ENCODE data around the gene WAS. TPM values are rescaled to one million over a fixed set of nuclear protein-coding genes. Genes with fewer than 3 reads are reported as not detected.
"Not testable (repeated sequence)": the region's sequence is repeated elsewhere in the genome, so short reads cannot be mapped to it uniquely, and the experiment has no call there.

Gene WAS
- total and polyA plus RNA-seq, 2 experiments from 2014 or later, result 0.73 TPM; not detected in 1

DNA sequence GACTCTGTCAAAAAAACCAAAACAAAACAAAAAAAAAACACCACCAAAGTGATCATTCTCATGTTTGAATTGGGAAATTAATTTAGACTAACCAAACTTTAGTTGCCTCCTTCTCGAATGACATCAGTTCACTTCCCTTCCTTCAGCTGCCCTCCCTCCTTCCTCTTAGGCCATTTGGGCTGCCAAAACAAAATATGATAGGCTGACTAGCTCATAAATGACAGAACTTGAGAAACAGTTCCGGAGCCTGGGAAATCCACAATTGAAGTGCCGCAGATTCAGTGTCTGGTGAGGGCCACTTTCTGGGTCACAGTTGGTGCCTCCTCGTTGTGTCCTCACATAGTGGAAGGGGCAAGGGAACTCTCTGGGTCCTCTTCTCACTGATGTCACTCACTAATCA is 16.1 kb upstream of the WAS start:
- no peaks in the 10 kb centered on the region for H3K36me3 ChIP-seq (replicated peaks; ENCODE audit: insufficient read depth, low read depth)
- no peak overlapping the region for H3K4me3 ChIP-seq
- no peaks in the 10 kb centered on the region for H4K20me1 ChIP-seq (ENCODE audit: insufficient read depth, poor library complexity, severe bottlenecking)
- no peaks in the 10 kb centered on the region for H3K27me3 ChIP-seq
- WGBS (ENCODE audit: low lambda C conversion rate, missing lambda C conversion rate), result 80% methylated on average over 4 of the region's 4 CpGs
- H3K4me2 ChIP-seq, result no peak overlapping the region
- no peak overlapping the region for H3K27ac ChIP-seq
- H3K79me2 ChIP-seq, result no peaks in the 10 kb centered on the region
- H2AFZ ChIP-seq, result no peak overlapping the region
- TF ChIP-seq, protein P1, sequence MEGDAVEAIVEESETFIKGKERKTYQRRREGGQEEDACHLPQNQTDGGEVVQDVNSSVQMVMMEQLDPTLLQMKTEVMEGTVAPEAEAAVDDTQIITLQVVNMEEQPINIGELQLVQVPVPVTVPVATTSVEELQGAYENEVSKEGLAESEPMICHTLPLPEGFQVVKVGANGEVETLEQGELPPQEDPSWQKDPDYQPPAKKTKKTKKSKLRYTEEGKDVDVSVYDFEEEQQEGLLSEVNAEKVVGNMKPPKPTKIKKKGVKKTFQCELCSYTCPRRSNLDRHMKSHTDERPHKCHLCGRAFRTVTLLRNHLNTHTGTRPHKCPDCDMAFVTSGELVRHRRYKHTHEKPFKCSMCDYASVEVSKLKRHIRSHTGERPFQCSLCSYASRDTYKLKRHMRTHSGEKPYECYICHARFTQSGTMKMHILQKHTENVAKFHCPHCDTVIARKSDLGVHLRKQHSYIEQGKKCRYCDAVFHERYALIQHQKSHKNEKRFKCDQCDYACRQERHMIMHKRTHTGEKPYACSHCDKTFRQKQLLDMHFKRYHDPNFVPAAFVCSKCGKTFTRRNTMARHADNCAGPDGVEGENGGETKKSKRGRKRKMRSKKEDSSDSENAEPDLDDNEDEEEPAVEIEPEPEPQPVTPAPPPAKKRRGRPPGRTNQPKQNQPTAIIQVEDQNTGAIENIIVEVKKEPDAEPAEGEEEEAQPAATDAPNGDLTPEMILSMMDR (IDR thresholded peaks at IDR 0.05; ENCODE audit: poor library complexity), result no peak
- TF ChIP-seq EZH2 (IDR thresholded peaks at IDR 0.05; ENCODE audit: borderline replicate concordance), result no peak
- H3K9me3 ChIP-seq (ENCODE audit: low read depth), result no peaks in the 10 kb centered on the region
- no peaks in the 10 kb centered on the region for H3K9me2 ChIP-seq (replicated peaks; ENCODE audit: insufficient read depth)
- DNase-seq (ENCODE audit: low spot score), result no peak
- H3K4me1 ChIP-seq (ENCODE audit: insufficient read depth), result no peaks in the 10 kb centered on the region

DNA sequence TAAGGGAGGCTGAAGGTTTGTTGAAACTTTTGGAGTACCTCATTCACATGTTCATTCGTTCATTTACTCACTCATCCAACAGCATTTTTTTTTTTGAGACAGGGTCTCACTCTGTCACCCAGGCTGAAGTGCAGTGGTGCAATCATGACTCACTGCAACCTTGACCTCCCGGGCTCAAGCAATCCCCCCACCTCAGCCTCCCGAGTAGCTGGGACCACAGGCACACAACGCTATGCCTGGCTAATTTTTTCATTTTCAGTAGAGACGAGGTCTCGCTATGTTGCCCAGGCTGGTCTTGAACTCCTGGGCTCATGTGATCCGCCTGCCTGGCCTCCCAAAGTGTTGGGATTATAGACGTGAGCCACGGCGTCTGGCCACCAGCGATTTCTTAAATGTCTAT is 15.4 kb upstream of the WAS start:
- H3K4me2 ChIP-seq; H3K27ac ChIP-seq; H3K27me3 ChIP-seq; H3K79me2 ChIP-seq; H3K9me3 ChIP-seq (ENCODE audit: low read depth); H3K4me3 ChIP-seq; H3K36me3 ChIP-seq (replicated peaks; ENCODE audit: insufficient read depth, low read depth); H4K20me1 ChIP-seq (ENCODE audit: insufficient read depth, poor library complexity, severe bottlenecking); H2AFZ ChIP-seq; H3K4me1 ChIP-seq (ENCODE audit: insufficient read depth); H3K9me2 ChIP-seq (replicated peaks; ENCODE audit: insufficient read depth); DNase-seq (ENCODE audit: low spot score): not testable (repeated sequence)
- 78% methylated on average over 11 of the region's 11 CpGs for WGBS (ENCODE audit: low lambda C conversion rate, missing lambda C conversion rate)

DNA sequence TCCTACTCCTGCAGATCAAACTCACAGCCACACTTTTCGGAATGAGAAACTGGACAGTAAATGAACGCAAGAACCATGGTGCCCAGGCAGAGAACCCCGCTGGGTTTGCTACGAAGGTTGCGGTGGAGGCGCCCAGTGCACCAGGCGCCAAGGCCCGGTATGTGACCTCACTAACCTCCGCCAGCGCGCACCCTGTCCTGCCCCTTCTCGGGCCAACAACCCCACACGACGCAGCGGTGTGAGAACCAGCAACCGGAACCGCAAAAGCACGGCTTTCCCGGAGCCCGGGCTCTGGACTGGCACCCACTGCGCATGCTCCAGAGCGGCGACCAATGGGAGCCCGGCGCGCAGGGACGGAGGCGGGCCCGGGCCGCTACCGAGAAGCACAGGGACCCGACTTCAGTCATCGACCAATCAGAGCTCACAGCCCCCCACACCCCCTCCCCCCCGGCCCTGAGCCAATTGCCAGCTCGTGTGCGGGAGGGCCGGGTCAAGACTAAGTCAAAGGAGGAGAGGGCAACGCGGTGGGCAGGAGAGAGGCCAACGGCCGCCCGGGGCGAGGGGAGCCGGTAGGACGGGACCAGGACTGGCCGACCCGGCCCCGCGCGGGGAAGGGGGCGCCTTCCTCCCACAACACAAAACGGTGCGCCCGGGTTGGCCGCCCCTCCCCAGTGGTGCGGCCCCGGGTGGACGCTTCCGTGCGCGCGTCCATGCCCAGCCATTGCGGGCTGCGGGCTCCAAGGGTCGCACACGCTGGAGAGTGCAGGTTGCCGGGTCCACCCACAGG is 7.3 kb upstream of the WAS start:
- no peaks in the 10 kb centered on the region for H3K9me3 ChIP-seq (ENCODE audit: low read depth)
- H3K27ac ChIP-seq, result peak overlapping the region; percentile 83
- H3K27me3 ChIP-seq, result no peaks in the 10 kb centered on the region
- no peaks in the 10 kb centered on the region for H3K9me2 ChIP-seq (replicated peaks; ENCODE audit: insufficient read depth)
- peak overlapping the region; percentile 64 for H2AFZ ChIP-seq
- 55% methylated on average over 59 of the region's 67 CpGs for WGBS (ENCODE audit: low lambda C conversion rate, missing lambda C conversion rate)
- H4K20me1 ChIP-seq (ENCODE audit: insufficient read depth, poor library complexity, severe bottlenecking), result no peaks in the 10 kb centered on the region
- peak overlapping the region; percentile 83 for H3K4me2 ChIP-seq
- TF ChIP-seq EZH2phosphoT487 (IDR thresholded peaks at IDR 0.05; ENCODE audit: low read depth, severe bottlenecking, unreplicated experiment) (no peak), EZH2 (IDR thresholded peaks at IDR 0.05; ENCODE audit: borderline replicate concordance) (no peak)
- TF ChIP-seq, protein P1 (IDR thresholded peaks at IDR 0.05; ENCODE audit: poor library complexity), result no peak
- H3K4me3 ChIP-seq, result peak overlapping the region; percentile 55
- H3K4me1 ChIP-seq (ENCODE audit: insufficient read depth), result no peaks in the 10 kb centered on the region
- DNase-seq (ENCODE audit: low spot score), result peak; percentile 94
- no peaks in the 10 kb centered on the region for H3K79me2 ChIP-seq
- H3K36me3 ChIP-seq (replicated peaks; ENCODE audit: insufficient read depth, low read depth), result no peaks in the 10 kb centered on the region

DNA sequence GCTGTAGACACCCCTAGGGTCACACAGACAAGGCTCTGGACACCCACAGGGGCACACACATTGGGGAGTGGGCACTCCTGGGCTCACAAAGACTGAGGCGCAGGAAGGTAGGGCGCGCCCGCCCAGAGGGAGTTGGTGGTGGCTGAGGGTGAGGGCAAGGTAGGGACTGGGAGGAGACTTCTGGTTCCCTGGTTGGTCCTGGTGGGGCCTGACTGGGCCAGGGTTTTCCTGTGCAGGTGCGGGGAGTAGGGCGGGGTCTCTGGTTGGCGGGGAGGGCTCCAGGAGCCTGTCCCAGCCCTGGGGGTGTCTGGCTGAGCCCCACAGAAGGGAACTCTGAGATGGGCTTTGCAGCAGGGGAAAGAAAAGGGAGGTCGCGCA is 6.7 kb upstream of the WAS start:
- H3K27me3 ChIP-seq, result no peaks in the 10 kb centered on the region
- no peaks in the 10 kb centered on the region for H4K20me1 ChIP-seq (ENCODE audit: insufficient read depth, poor library complexity, severe bottlenecking)
- no peak for TF ChIP-seq EZH2phosphoT487 (IDR thresholded peaks at IDR 0.05; ENCODE audit: low read depth, severe bottlenecking, unreplicated experiment)
- TF ChIP-seq, protein P1 (IDR thresholded peaks at IDR 0.05; ENCODE audit: poor library complexity), result no peak
- TF ChIP-seq EZH2 (IDR thresholded peaks at IDR 0.05; ENCODE audit: borderline replicate concordance), result no peak
- 16% methylated on average over 4 of the region's 9 CpGs for WGBS (ENCODE audit: low lambda C conversion rate, missing lambda C conversion rate)
- H3K27ac ChIP-seq, result peak overlapping the region; percentile 83
- H3K9me3 ChIP-seq (ENCODE audit: low read depth), result no peaks in the 10 kb centered on the region
- peak overlapping the region; percentile 75 for H3K4me2 ChIP-seq
- H3K36me3 ChIP-seq (replicated peaks; ENCODE audit: insufficient read depth, low read depth), result no peaks in the 10 kb centered on the region
- peak overlapping the region; percentile 48 for H3K4me3 ChIP-seq
- no peaks in the 10 kb centered on the region for H3K4me1 ChIP-seq (ENCODE audit: insufficient read depth)
- peak; percentile 29 for DNase-seq (ENCODE audit: low spot score)
- H2AFZ ChIP-seq, result peak overlapping the region; percentile 54
- no peaks in the 10 kb centered on the region for H3K79me2 ChIP-seq
- no peaks in the 10 kb centered on the region for H3K9me2 ChIP-seq (replicated peaks; ENCODE audit: insufficient read depth)
